ENCODE results near the gene ZNF629. TPM values are rescaled to one million over a fixed set of nuclear protein-coding genes. Genes with fewer than 3 reads are reported as not detected.

Gene ZNF629
- total and polyA plus RNA-seq, 2 donors (not counting 1 experiment from before 2014, with no cell fraction given), result 1.2 to 6.9 TPM

DNA sequence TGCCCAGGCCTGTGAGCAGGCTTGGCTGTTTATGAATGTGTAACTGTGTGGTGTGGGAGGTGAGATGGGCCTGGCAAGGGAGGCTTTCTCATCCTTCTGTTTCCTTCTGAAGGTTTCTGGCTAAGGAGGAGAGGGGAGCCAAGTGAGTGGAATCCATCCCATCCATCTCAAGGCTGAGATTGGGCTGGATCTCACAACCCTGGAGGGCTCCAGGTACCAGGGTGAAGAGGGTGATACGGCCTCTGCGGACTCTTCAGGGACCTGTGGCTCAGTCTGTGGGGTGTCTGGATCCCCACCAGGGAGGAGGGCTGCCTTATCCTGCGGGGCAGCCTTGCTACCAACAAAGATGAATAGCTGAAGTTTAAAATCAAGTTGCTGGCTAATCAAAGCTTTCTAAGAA is 7.0 kb downstream of the ZNF629 start:
- ChIA-PET CTCF (no interaction called here), POLR2A (no interaction called here)
- intact Hi-C loops (cut with micrococcal nuclease), result no loop called here
- peaks cover 0 to 19% (median 6%) of the 10 kb centered on the region in 4 experiments for H3K27me3 ChIP-seq (replicated peaks in 1 of 4; ENCODE audit: control extremely low read depth in 1 of 4, control insufficient read depth in 3 of 4, insufficient read depth in 4 of 4, low read length in 3 of 4)
- no peaks in the 10 kb centered on the region for H3K36me3 ChIP-seq (replicated peaks in 1 of 2; ENCODE audit: control extremely low read depth in 1 of 2, control insufficient read depth in 1 of 2, extremely low read depth in 1 of 2, insufficient read depth in 2 of 2, low read length in 1 of 2)
- Mint-ChIP-seq H3K9me3 (ENCODE audit: insufficient read depth) (no peaks in the 10 kb centered on the region), H3K27me3 (peaks cover 15% of the 10 kb centered on the region), H3K4me3 (no peak overlapping the region), H3K27ac (peak overlapping the region; percentile 32), H3K4me1 (peaks cover 17% of the 10 kb centered on the region)
- no peak overlapping the region for H3K4me3 ChIP-seq (ENCODE audit: control extremely low read depth in 1 of 5, extremely low read depth in 1 of 5, insufficient read depth in 1 of 5, low read depth in 2 of 5, low read length in 4 of 5)
- H4K20me1 ChIP-seq (ENCODE audit: control insufficient read depth, insufficient read depth, low read length, poor library complexity, severe bottlenecking), result peaks cover 12% of the 10 kb centered on the region
- DNase-seq (no peak), ATAC-seq (ENCODE audit: low read depth) (no peak)
- 88% methylated on average over 3 of the region's 3 CpGs for WGBS (ENCODE audit: insufficient coverage)
- no peak overlapping the region for H3K27ac ChIP-seq (ENCODE audit: low read length in 2 of 2)
- H3K9me3 ChIP-seq (ENCODE audit: control extremely low read depth in 1 of 3, control insufficient read depth in 2 of 3, insufficient read depth in 1 of 3, low read length in 2 of 3), result no peaks in the 10 kb centered on the region
- H3K4me1 ChIP-seq (ENCODE audit: control insufficient read depth in 2 of 2, insufficient read depth in 2 of 2, low read length in 2 of 2), result peaks cover 9 to 12% of the 10 kb centered on the region in 2 donors
- TF ChIP-seq, protein P1, sequence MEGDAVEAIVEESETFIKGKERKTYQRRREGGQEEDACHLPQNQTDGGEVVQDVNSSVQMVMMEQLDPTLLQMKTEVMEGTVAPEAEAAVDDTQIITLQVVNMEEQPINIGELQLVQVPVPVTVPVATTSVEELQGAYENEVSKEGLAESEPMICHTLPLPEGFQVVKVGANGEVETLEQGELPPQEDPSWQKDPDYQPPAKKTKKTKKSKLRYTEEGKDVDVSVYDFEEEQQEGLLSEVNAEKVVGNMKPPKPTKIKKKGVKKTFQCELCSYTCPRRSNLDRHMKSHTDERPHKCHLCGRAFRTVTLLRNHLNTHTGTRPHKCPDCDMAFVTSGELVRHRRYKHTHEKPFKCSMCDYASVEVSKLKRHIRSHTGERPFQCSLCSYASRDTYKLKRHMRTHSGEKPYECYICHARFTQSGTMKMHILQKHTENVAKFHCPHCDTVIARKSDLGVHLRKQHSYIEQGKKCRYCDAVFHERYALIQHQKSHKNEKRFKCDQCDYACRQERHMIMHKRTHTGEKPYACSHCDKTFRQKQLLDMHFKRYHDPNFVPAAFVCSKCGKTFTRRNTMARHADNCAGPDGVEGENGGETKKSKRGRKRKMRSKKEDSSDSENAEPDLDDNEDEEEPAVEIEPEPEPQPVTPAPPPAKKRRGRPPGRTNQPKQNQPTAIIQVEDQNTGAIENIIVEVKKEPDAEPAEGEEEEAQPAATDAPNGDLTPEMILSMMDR (IDR thresholded peaks at IDR 0.05), result no peak
- TF ChIP-seq EZH2 (IDR thresholded peaks at IDR 0.05; ENCODE audit: borderline replicate concordance, insufficient read depth, low read depth, low read length, poor library complexity, severe bottlenecking), result no peak
- H3K4me2 ChIP-seq (replicated peaks; ENCODE audit: low read depth, low read length, poor library complexity, severe bottlenecking), result no peak overlapping the region
- no peaks in the 10 kb centered on the region for H3K79me2 ChIP-seq (ENCODE audit: control insufficient read depth, insufficient read depth, low read length)
- no peak overlapping the region for H3K9ac ChIP-seq (ENCODE audit: low read length)
- no peak overlapping the region for H2AFZ ChIP-seq (ENCODE audit: insufficient read depth, low read depth, low read length, poor library complexity, severe bottlenecking)

DNA sequence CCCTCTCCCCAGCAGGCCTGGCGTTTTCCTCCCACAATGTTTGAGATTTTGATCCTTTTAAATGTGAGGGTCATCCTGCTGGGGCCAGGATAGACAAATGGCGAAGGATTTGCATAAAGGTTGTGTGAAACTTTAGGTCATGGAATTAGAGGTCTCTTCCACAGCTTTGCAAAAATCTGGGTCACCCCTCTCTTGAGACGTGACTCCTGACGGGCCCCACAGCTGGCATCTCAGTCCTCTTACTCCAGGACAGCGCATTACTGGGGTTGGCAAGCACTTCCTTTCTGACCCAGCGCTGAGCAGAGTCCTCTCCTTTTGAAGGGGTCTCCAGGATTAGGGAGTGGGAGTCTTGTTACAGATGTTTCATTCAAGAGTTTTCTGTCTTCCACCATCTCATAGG is 7.4 kb downstream of the ZNF629 start:
- Histone ChIP-seq H4K20me1 (ENCODE audit: control insufficient read depth, insufficient read depth, low read length, poor library complexity, severe bottlenecking) (peaks cover 16% of the 10 kb centered on the region), H3K4me2 (replicated peaks; ENCODE audit: low read depth, low read length, poor library complexity, severe bottlenecking) (no peak overlapping the region), H3K36me3 (replicated peaks in 1 of 2; ENCODE audit: control extremely low read depth in 1 of 2, control insufficient read depth in 1 of 2, extremely low read depth in 1 of 2, insufficient read depth in 2 of 2, low read length in 1 of 2) (peaks cover 0 to under 1% of the 10 kb centered on the region in 2 experiments), H3K9me3 (ENCODE audit: control extremely low read depth in 1 of 3, control insufficient read depth in 2 of 3, insufficient read depth in 1 of 3, low read length in 2 of 3) (no peaks in the 10 kb centered on the region), H3K4me3 (ENCODE audit: control extremely low read depth in 1 of 5, extremely low read depth in 1 of 5, insufficient read depth in 1 of 5, low read depth in 2 of 5, low read length in 4 of 5) (no peak overlapping the region), H3K79me2 (ENCODE audit: control insufficient read depth, insufficient read depth, low read length) (no peaks in the 10 kb centered on the region), H2AFZ (ENCODE audit: insufficient read depth, low read depth, low read length, poor library complexity, severe bottlenecking) (no peak overlapping the region), H3K27me3 (replicated peaks in 1 of 4; ENCODE audit: control extremely low read depth in 1 of 4, control insufficient read depth in 3 of 4, insufficient read depth in 4 of 4, low read length in 3 of 4) (peaks cover 0 to 19% (median 6%) of the 10 kb centered on the region in 4 experiments), H3K9ac (ENCODE audit: low read length) (no peak overlapping the region), H3K4me1 (ENCODE audit: control insufficient read depth in 2 of 2, insufficient read depth in 2 of 2, low read length in 2 of 2) (peaks cover 10 to 15% of the 10 kb centered on the region in 2 donors), H3K27ac (ENCODE audit: low read length in 2 of 2) (no peak overlapping the region)
- ATAC-seq (ENCODE audit: low read depth), result no peak
- POLR2A ChIA-PET, result no interaction called here
- intact Hi-C loops (cut with micrococcal nuclease), result no loop called here
- no peaks in the 10 kb centered on the region for H3K9me3 Mint-ChIP-seq (ENCODE audit: insufficient read depth)
- WGBS (ENCODE audit: insufficient coverage), result 96% methylated on average over 4 of the region's 6 CpGs
- peaks cover 21% of the 10 kb centered on the region for H3K4me1 Mint-ChIP-seq
- H3K27me3 Mint-ChIP-seq, result peaks cover 15% of the 10 kb centered on the region
- H3K27ac Mint-ChIP-seq, result no peak overlapping the region
- H3K4me3 Mint-ChIP-seq, result no peak overlapping the region
- CTCF ChIA-PET, result no interaction called here
- no peak for DNase-seq
- TF ChIP-seq, protein P1 (IDR thresholded peaks at IDR 0.05), result no peak
- TF ChIP-seq EZH2 (IDR thresholded peaks at IDR 0.05; ENCODE audit: borderline replicate concordance, insufficient read depth, low read depth, low read length, poor library complexity, severe bottlenecking), result no peak

All from B cell (primary cell).